K562 (cell line): ENCODE measurements around the gene MAN1A1. TPM values are rescaled to one million over a fixed set of nuclear protein-coding genes. Genes with fewer than 3 reads are reported as not detected.

ENCODE experiments used
- CBFB ChIP-seq: sonication (generic); formaldehyde crosslinking; IDR thresholded peaks from 2 replicates; pipeline ENCODE4 v1.4.0; 2020; ENCODE audit warnings: mild to moderate bottlenecking, missing genetic modification reagents
- CHAMP1 ChIP-seq: fragments of 450-650 bp; IDR thresholded peaks from 2 replicates; pipeline ENCODE4 v1.6.1; 2016; ENCODE audit warnings: mild to moderate bottlenecking
- CSDE1 ChIP-seq, 2 experiments: fragments of 450-650 bp; IDR thresholded peaks; 2 replicates each; pipeline ENCODE4 v1.6.1; 2016; ENCODE audit warnings: mild to moderate bottlenecking in 1 of 2
- DDX20 ChIP-seq: fragments of 450-650 bp; IDR thresholded peaks from 2 replicates; pipeline ENCODE4 v1.6.1; 2016; ENCODE audit warnings: missing genetic modification characterization, low read depth, mild to moderate bottlenecking, missing compliant biosample characterization, moderate library complexity
- DIDO1 ChIP-seq: fragments of 450-650 bp; IDR thresholded peaks from 2 replicates; pipeline ENCODE4 v1.6.1; 2016; ENCODE audit warnings: low read depth, missing biosample characterization, missing genetic modification characterization
- ETV1 ChIP-seq: fragments of 450-650 bp; conservative IDR thresholded peaks from 2 replicates; pipeline ENCODE4 v1.6.1; 2016; ENCODE audit warnings: missing genetic modification characterization, control low read depth, low read depth, missing compliant biosample characterization
- HMGN3 ChIP-seq: IDR thresholded peaks from 2 replicates; pipeline ENCODE4 v1.6.1; 2011; ENCODE audit warnings: borderline replicate concordance, low read depth, mild to moderate bottlenecking, mixed read lengths, low read length; ENCODE audit not compliant: insufficient read length; ENCODE audit errors: extremely low read depth
- IFI16 ChIP-seq: fragments of 250-450 bp; sonication (Bioruptor Pico); IDR thresholded peaks from 2 replicates; pipeline ENCODE4 v2.1.2; 2022; ENCODE audit warnings: mild to moderate bottlenecking, inconsistent platforms
- KDM2B ChIP-seq: fragments of 250-450 bp; sonication (Bioruptor Pico); IDR thresholded peaks from 2 replicates; pipeline ENCODE4 v1.8.0; 2021; ENCODE audit warnings: mild to moderate bottlenecking, moderate library complexity
- KDM4B ChIP-seq, 2 experiments: fragments of 450-650 bp in 1 of 2; sonication (generic) in 1 of 2; IDR thresholded peaks; 2 replicates each; pipeline ENCODE4 v1.6.1; 2016 to 2017; ENCODE audit warnings: borderline replicate concordance in 2 of 2, antibody characterized with exemption in 1 of 2, low read depth in 1 of 2, mild to moderate bottlenecking in 1 of 2
- LEF1 ChIP-seq: fragments of 450-650 bp; IDR thresholded peaks from 2 replicates; pipeline ENCODE4 v1.6.1; 2016; ENCODE audit warnings: mild to moderate bottlenecking
- PHB ChIP-seq: fragments of 250-450 bp; sonication (Bioruptor Pico); IDR thresholded peaks from 2 replicates; pipeline ENCODE4 v1.5.0; 2021
- SMARCA4 ChIP-seq: fragments of 450-650 bp; IDR thresholded peaks from 2 replicates; pipeline ENCODE4 v1.6.1; 2016
- STAT5B ChIP-seq: fragments of 250-450 bp; sonication (Bioruptor Pico); IDR thresholded peaks from 2 replicates; pipeline ENCODE4 v1.8.0; 2021; ENCODE audit warnings: mild to moderate bottlenecking, inconsistent platforms
- TOE1 ChIP-seq, 2 experiments: fragments of 450-650 bp in 1 of 2; sonication (generic) in 1 of 2; formaldehyde crosslinking in 1 of 2; IDR thresholded peaks; 2 replicates each; pipeline versions ENCODE4 v1.7.1 to v1.8.0; 2016 to 2022; ENCODE audit warnings: borderline replicate concordance in 2 of 2, mild to moderate bottlenecking in 2 of 2, antibody characterized with exemption in 1 of 2, inconsistent platforms in 1 of 2, low read depth in 1 of 2, missing genetic modification reagents in 1 of 2, moderate library complexity in 1 of 2
- TRIM24 ChIP-seq, 2 experiments: fragments of 450-650 bp; IDR thresholded peaks; 2 replicates each; pipeline ENCODE4 v1.6.1; 2016
- ZBTB11 ChIP-seq, 3 experiments: fragments of 200-800 bp in 1 of 3; fragments of 250-450 bp in 1 of 3; fragments of 450-650 bp in 1 of 3; sonication (Bioruptor Pico) in 1 of 3; sonication (Bioruptor generic) in 1 of 3; formaldehyde crosslinking in 1 of 3; IDR thresholded peaks; 2 replicates each; pipeline versions ENCODE4 v1.6.1 to v1.8.0; 2016 to 2022; ENCODE audit warnings: mild to moderate bottlenecking in 2 of 3, missing genetic modification characterization in 2 of 3, missing compliant biosample characterization in 1 of 3, moderate library complexity in 1 of 3
- ZNF75A ChIP-seq: fragments of 450-650 bp; formaldehyde crosslinking; IDR thresholded peaks from 2 replicates; pipeline ENCODE4 v1.4.0; 2020; ENCODE audit warnings: mild to moderate bottlenecking
- polyA plus RNA-seq, 8 experiments: library from polyadenylated mRNA; depleted of rRNA in 4 of 8; stranded (reverse) in 5 of 8; unstranded in 3 of 8; fragments of >200 nt; fragmentation: Nextera tagmentation in 2 of 8; fragmentation: Illumina TruSeq in 1 of 8; extraction: Ambion mirVana in 2 of 8; extraction: Trizol in 1 of 8; gene quantifications; 2 replicates each; pipeline versions ENCODE4 v1.2.1 to v1.2.3, GENCODE V29; 2011 to 2014; ENCODE audit warnings: inconsistent platforms in 1 of 8, missing spikeins in 1 of 8
- total RNA-seq, 7 experiments: library from RNA; depleted of rRNA in 6 of 7; stranded (reverse); fragments of >200 nt in 6 of 7; fragmentation: Illumina TruSeq in 2 of 7; extraction: Trizol in 2 of 7; gene quantifications; 2 replicates each; pipeline versions ENCODE4 v1.2.1 to v1.2.3, GENCODE V29; 2011 to 2021; ENCODE audit warnings: low replicate concordance in 1 of 7

MAN1A1 gene
- total and polyA plus RNA-seq, 9 of the 15 experiments (the other 6 are each of a cell fraction or from before 2014, with no cell fraction given) = 24.5 to 78.4 (median 59.7) TPM

GRCh38 chr6:119306396-119306968 lies 43.1 kb downstream of the MAN1A1 start (continued):
- TF ChIP-seq DIDO1 (no peak), SMARCA4 (0 out of 2 replicates have a peak, but pooled peaks have one; percentile 30), DDX20 (no peak), IFI16 (CRISPR knock-in tag) (no peak), ZNF75A (no peak), CBFB (CRISPR knock-in tag) (no peak), PHB (no peak), KDM4B (IDR thresholded peaks at IDR 0.05; ENCODE audit: borderline replicate concordance in 2 of 2, low read depth in 1 of 2) (no peak), TOE1 (IDR thresholded peaks at IDR 0.05; ENCODE audit: borderline replicate concordance) (no peak), TOE1 (CRISPR knock-in tag; IDR thresholded peaks at IDR 0.05; ENCODE audit: borderline replicate concordance, low read depth) (no peak), ETV1 (no peak), ZBTB11 (CRISPR knock-in tag; IDR thresholded peaks at IDR 0.05) (no peak), CSDE1 (IDR thresholded peaks at IDR 0.05) (no peak), LEF1 (no peak), CHAMP1 (no peak), STAT5B (CRISPR knock-in tag) (no peak), TRIM24 (IDR thresholded peaks at IDR 0.05) (no peak), KDM2B (CRISPR knock-in tag) (no peak), HMGN3 (no peak)
